SK-N-SH treated with all-trans-retinoic acid at 6 μM for 48 hours (cell line): ENCODE results near the gene AHRR.
"Not testable (repeated sequence)": the region's sequence is repeated elsewhere in the genome, so short reads cannot be mapped to it uniquely, and the experiment has no call there.

ENCODE experiments used
- ATAC-seq: fragments of 200-7000 bp; cut with Tn5 transposase; 3 replicates; pipeline ENCODE4 v1.9.1; 2020; ENCODE audit warnings: mild to moderate bottlenecking, moderate library complexity
- ARNTL ChIP-seq: fragments of 450-650 bp; formaldehyde crosslinking; IDR thresholded peaks from 2 replicates; pipeline ENCODE4 v1.5.0; 2020; ENCODE audit warnings: low read depth, mild to moderate bottlenecking, moderate library complexity, borderline replicate concordance
- CREB5 ChIP-seq: fragments of 250-450 bp; sonication (Bioruptor Pico); IDR thresholded peaks from 2 replicates; pipeline ENCODE4 v1.5.1; 2020; ENCODE audit warnings: low read depth, mild to moderate bottlenecking, moderate library complexity
- CSDC2 ChIP-seq: fragments of 250-450 bp; sonication (Bioruptor Pico); IDR thresholded peaks from 2 replicates; pipeline ENCODE4 v1.5.0; 2020; ENCODE audit warnings: mild to moderate bottlenecking, moderate library complexity
- CSRNP3 ChIP-seq: fragments of 250-450 bp; sonication (Bioruptor Pico); IDR thresholded peaks from 2 replicates; pipeline ENCODE4 v1.5.1; 2021; ENCODE audit warnings: mild to moderate bottlenecking, moderate library complexity
- OSR1 ChIP-seq: fragments of 250-450 bp; sonication (Bioruptor Pico); IDR thresholded peaks from 2 replicates; pipeline ENCODE4 v1.8.0; 2022; ENCODE audit warnings: moderate library complexity, mild to moderate bottlenecking, inconsistent platforms
- POU6F1 ChIP-seq: fragments of 250-450 bp; sonication (Bioruptor Pico); IDR thresholded peaks from 2 replicates; pipeline ENCODE4 v1.8.0; 2021; ENCODE audit warnings: low read depth, mild to moderate bottlenecking, moderate library complexity, borderline replicate concordance
- PPARA ChIP-seq: fragments of 250-450 bp; sonication (Bioruptor Pico); IDR thresholded peaks from 2 replicates; pipeline ENCODE4 v1.5.0; 2020; ENCODE audit warnings: mild to moderate bottlenecking, borderline replicate concordance
- RARB ChIP-seq: fragments of 250-450 bp; sonication (Bioruptor Pico); IDR thresholded peaks from 2 replicates; pipeline ENCODE4 v1.8.0; 2021; ENCODE audit warnings: mild to moderate bottlenecking, moderate library complexity
- TCF4 ChIP-seq: fragments of 250-450 bp; sonication (Bioruptor Pico); IDR thresholded peaks from 2 replicates; pipeline ENCODE4 v1.8.0; 2021; ENCODE audit warnings: mild to moderate bottlenecking, moderate library complexity, borderline replicate concordance
- TOX ChIP-seq: fragments of 250-450 bp; sonication (Bioruptor Pico); IDR thresholded peaks from 2 replicates; pipeline ENCODE4 v1.8.0; 2021; ENCODE audit warnings: mild to moderate bottlenecking, moderate library complexity, borderline replicate concordance
- ZFP30 ChIP-seq: fragments of 450-650 bp; formaldehyde crosslinking; IDR thresholded peaks from 2 replicates; pipeline ENCODE4 v1.5.0; 2022; ENCODE audit warnings: mild to moderate bottlenecking, moderate library complexity
- ZNF565 ChIP-seq: fragments of 450-650 bp; formaldehyde crosslinking; conservative IDR thresholded peaks from 2 replicates; pipeline ENCODE4 v1.5.0; 2020; ENCODE audit warnings: low read depth, mild to moderate bottlenecking, moderate library complexity
- ZNF70 ChIP-seq: fragments of 450-650 bp; formaldehyde crosslinking; IDR thresholded peaks from 2 replicates; pipeline ENCODE4 v1.5.0; 2020; ENCODE audit warnings: mild to moderate bottlenecking, moderate library complexity
- ZNF8 ChIP-seq: fragments of 450-650 bp; formaldehyde crosslinking; IDR thresholded peaks from 2 replicates; pipeline ENCODE4 v1.5.0; 2020; ENCODE audit warnings: mild to moderate bottlenecking, moderate library complexity

AHRR gene

GRCh38 chr5:411728-412127, 90.2 kb downstream of the AHRR start:
- TF ChIP-seq ZNF70 (no peak), POU6F1 (CRISPR knock-in tag) (no peak), CREB5 (CRISPR knock-in tag) (no peak), RARB (CRISPR knock-in tag) (no peak), OSR1 (CRISPR knock-in tag) (no peak)
- no peak for ATAC-seq

GRCh38 chr5:414991-415927, 93.7 kb downstream of the AHRR start:
- not testable (repeated sequence) for ATAC-seq

GRCh38 chr5:415928-416635, 94.6 kb downstream of the AHRR start:
- no peak for ATAC-seq
- no peak for TF ChIP-seq CSRNP3 (CRISPR knock-in tag)
- no peak for TF ChIP-seq ZFP30 (CRISPR knock-in tag)
- no peak for TF ChIP-seq POU6F1 (CRISPR knock-in tag)

GRCh38 chr5:416636-416960, 95.1 kb downstream of the AHRR start:
- ATAC-seq, result no peak
- TF ChIP-seq ZNF8 (CRISPR knock-in tag) (no peak), ARNTL (CRISPR knock-in tag) (no peak), PPARA (CRISPR knock-in tag) (no peak), CSDC2 (no peak), TCF4 (CRISPR knock-in tag) (no peak), TOX (CRISPR knock-in tag) (no peak), ZNF565 (CRISPR knock-in tag) (no peak)

GRCh38 chr5:417301-418161, 96.0 kb downstream of the AHRR start:
- TF ChIP-seq ZNF70, result no peak
- TF ChIP-seq ZFP30 (CRISPR knock-in tag), result no peak
- no peak for ATAC-seq
